ENCODE measurements around the gene CDK10. TPM values are rescaled to one million over a fixed set of nuclear protein-coding genes. Genes with fewer than 3 reads are reported as not detected.

CDK10 gene
- total RNA-seq, 1 experiment from 2014 or later, result 52.6 TPM

- H3K4me1 ChIP-seq (ENCODE audit: control insufficient read depth, insufficient read depth, low read length), result no peaks in the 10 kb centered on the region
- TF ChIP-seq SIN3A (IDR thresholded peaks at IDR 0.05; ENCODE audit: borderline replicate concordance, insufficient read depth, low read depth, low read length) (no peak), TCF7L2 (IDR thresholded peaks at IDR 0.05; ENCODE audit: low read depth, low read length) (no peak), POLR2AphosphoS5 (IDR thresholded peaks at IDR 0.05; ENCODE audit: low read depth, low read length) (no peak)
- TF ChIP-seq, protein P1, sequence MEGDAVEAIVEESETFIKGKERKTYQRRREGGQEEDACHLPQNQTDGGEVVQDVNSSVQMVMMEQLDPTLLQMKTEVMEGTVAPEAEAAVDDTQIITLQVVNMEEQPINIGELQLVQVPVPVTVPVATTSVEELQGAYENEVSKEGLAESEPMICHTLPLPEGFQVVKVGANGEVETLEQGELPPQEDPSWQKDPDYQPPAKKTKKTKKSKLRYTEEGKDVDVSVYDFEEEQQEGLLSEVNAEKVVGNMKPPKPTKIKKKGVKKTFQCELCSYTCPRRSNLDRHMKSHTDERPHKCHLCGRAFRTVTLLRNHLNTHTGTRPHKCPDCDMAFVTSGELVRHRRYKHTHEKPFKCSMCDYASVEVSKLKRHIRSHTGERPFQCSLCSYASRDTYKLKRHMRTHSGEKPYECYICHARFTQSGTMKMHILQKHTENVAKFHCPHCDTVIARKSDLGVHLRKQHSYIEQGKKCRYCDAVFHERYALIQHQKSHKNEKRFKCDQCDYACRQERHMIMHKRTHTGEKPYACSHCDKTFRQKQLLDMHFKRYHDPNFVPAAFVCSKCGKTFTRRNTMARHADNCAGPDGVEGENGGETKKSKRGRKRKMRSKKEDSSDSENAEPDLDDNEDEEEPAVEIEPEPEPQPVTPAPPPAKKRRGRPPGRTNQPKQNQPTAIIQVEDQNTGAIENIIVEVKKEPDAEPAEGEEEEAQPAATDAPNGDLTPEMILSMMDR (IDR thresholded peaks at IDR 0.05), result no peak
- TF ChIP-seq, protein P2, sequence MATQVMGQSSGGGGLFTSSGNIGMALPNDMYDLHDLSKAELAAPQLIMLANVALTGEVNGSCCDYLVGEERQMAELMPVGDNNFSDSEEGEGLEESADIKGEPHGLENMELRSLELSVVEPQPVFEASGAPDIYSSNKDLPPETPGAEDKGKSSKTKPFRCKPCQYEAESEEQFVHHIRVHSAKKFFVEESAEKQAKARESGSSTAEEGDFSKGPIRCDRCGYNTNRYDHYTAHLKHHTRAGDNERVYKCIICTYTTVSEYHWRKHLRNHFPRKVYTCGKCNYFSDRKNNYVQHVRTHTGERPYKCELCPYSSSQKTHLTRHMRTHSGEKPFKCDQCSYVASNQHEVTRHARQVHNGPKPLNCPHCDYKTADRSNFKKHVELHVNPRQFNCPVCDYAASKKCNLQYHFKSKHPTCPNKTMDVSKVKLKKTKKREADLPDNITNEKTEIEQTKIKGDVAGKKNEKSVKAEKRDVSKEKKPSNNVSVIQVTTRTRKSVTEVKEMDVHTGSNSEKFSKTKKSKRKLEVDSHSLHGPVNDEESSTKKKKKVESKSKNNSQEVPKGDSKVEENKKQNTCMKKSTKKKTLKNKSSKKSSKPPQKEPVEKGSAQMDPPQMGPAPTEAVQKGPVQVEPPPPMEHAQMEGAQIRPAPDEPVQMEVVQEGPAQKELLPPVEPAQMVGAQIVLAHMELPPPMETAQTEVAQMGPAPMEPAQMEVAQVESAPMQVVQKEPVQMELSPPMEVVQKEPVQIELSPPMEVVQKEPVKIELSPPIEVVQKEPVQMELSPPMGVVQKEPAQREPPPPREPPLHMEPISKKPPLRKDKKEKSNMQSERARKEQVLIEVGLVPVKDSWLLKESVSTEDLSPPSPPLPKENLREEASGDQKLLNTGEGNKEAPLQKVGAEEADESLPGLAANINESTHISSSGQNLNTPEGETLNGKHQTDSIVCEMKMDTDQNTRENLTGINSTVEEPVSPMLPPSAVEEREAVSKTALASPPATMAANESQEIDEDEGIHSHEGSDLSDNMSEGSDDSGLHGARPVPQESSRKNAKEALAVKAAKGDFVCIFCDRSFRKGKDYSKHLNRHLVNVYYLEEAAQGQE (IDR thresholded peaks at IDR 0.05; ENCODE audit: insufficient read depth in 1 of 2, low read depth in 2 of 2, low read length in 1 of 2), result no peak
- ATAC-seq, result 0 out of 2 replicates have a peak, but pooled peaks have one; percentile 11
- CTCF ChIA-PET, result no interaction called here
- no peak overlapping the region for H3K27ac ChIP-seq (ENCODE audit: low read length)
- H3K4me3 ChIP-seq (ENCODE audit: low read depth in 2 of 2, low read length in 2 of 2), result no peak overlapping the region
- POLR2A ChIA-PET, result no interaction called here
- no peaks in the 10 kb centered on the region for H3K27me3 ChIP-seq (ENCODE audit: control insufficient read depth, insufficient read depth, low read length)
- H3K9me3 ChIP-seq (ENCODE audit: control insufficient read depth, insufficient read depth, low read depth, low read length), result no peaks in the 10 kb centered on the region
- in situ Hi-C loops (cut with HindIII; ENCODE audit: low pct_unique_long_range_greater_than_20kb, low sequenced_read_pairs), result no loop called here
- no peak for DNase-seq (ENCODE audit: low read depth, low spot score)
- intact Hi-C loops (cut with micrococcal nuclease; ENCODE audit: unreplicated experiment), result no loop called here
- peaks cover 2% of the 10 kb centered on the region; the same call in 1 of the 2 replicates for H3K36me3 ChIP-seq (ENCODE audit: control insufficient read depth, insufficient read depth, low read length)
- no TSS peak for BruUV-seq (replicated peaks)
Observed at GRCh38 chr16:89739383-89739782, 52.9 kb downstream of the CDK10 start.

GRCh38 chr16:89741342-89742014 is 55.0 kb downstream of the CDK10 start:
- no peak for ATAC-seq
- Histone ChIP-seq H3K27ac (ENCODE audit: low read length) (no peak overlapping the region), H3K36me3 (ENCODE audit: control insufficient read depth, insufficient read depth, low read length) (peaks cover 6% of the 10 kb centered on the region; the same call in 1 of the 2 replicates), H3K27me3 (ENCODE audit: control insufficient read depth, insufficient read depth, low read length) (no peaks in the 10 kb centered on the region), H3K4me3 (ENCODE audit: low read depth in 2 of 2, low read length in 2 of 2) (no peak overlapping the region), H3K9me3 (ENCODE audit: control insufficient read depth, insufficient read depth, low read depth, low read length) (no peaks in the 10 kb centered on the region), H3K4me1 (ENCODE audit: control insufficient read depth, insufficient read depth, low read length) (no peaks in the 10 kb centered on the region)
- POLR2A ChIA-PET, result no interaction called here
- DNase-seq (ENCODE audit: low read depth, low spot score), result no peak
- TF ChIP-seq POLR2AphosphoS5 (IDR thresholded peaks at IDR 0.05; ENCODE audit: low read depth, low read length) (0 out of 2 replicates have a peak, but pooled peaks have one; percentile 43), SIN3A (IDR thresholded peaks at IDR 0.05; ENCODE audit: borderline replicate concordance, insufficient read depth, low read depth, low read length) (no peak)
- TF ChIP-seq, protein P1 (IDR thresholded peaks at IDR 0.05), result no peak
- TF ChIP-seq, protein P2 (IDR thresholded peaks at IDR 0.05; ENCODE audit: insufficient read depth in 1 of 2, low read depth in 2 of 2, low read length in 1 of 2), result no peak
- CTCF ChIA-PET, result no interaction called here
- in situ Hi-C loops (cut with HindIII; ENCODE audit: low pct_unique_long_range_greater_than_20kb, low sequenced_read_pairs), result no loop called here
- BruUV-seq (replicated peaks), result no TSS peak
- intact Hi-C loops (cut with micrococcal nuclease; ENCODE audit: unreplicated experiment), result no loop called here
